Neural progenitor cell (in vitro differentiated cells): ENCODE results near the gene DYNLT1.

ENCODE experiments used
- CTCF ChIP-seq: fragments of 200-600 bp; sonication (generic); IDR thresholded peaks from 2 replicates; pipeline ENCODE4 v1.5.1; 2017; ENCODE audit warnings: antibody characterized with exemption, mild to moderate bottlenecking
- EZH2 ChIP-seq: fragments of 200-600 bp; sonication (generic); IDR thresholded peaks from 2 replicates; pipeline ENCODE4 v1.6.1; 2017; ENCODE audit warnings: antibody characterized with exemption, mild to moderate bottlenecking, moderate library complexity

GRCh38 chr6:158643836-158644230 is 710 bp downstream of the DYNLT1 start:
- TF ChIP-seq CTCF: no peak
- TF ChIP-seq EZH2: no peak
